Brain microvascular endothelial cell (primary cell): Measurements from ENCODE around the gene SACS.
A peak's percentile ranks its signal among the peaks of the same experiment; 100 is the strongest.
"Not testable (repeated sequence)": the region's sequence is repeated elsewhere in the genome, so short reads cannot be mapped to it uniquely, and the experiment has no call there.

Experiments
- DNase-seq: peaks from one replicate; pipeline ENCODE4 v3.0.0-alpha.2; 2020
- H3K27ac ChIP-seq: fragments of 250-450 bp; sonication (Bioruptor Pico); 2 replicates; pipeline ENCODE4 v1.5.1; 2020; ENCODE audit warnings: mild to moderate bottlenecking, moderate library complexity
- H3K27me3 ChIP-seq: fragments of 250-450 bp; sonication (Bioruptor Pico); replicated peaks from 2 replicates; pipeline ENCODE4 v1.5.1; 2020; ENCODE audit warnings: mild to moderate bottlenecking
- H3K36me3 ChIP-seq: fragments of 250-450 bp; sonication (Bioruptor Pico); replicated peaks from 2 replicates; pipeline ENCODE4 v1.5.1; 2020; ENCODE audit warnings: mild to moderate bottlenecking
- H3K4me3 ChIP-seq: 2 replicates; pipeline ENCODE4 v1.5.1; 2011; ENCODE audit warnings: low read depth, mild to moderate bottlenecking, control low read depth, low read length, moderate library complexity
- CTCF ChIP-seq: IDR thresholded peaks from 2 replicates; pipeline ENCODE4 v1.5.1; 2011; ENCODE audit warnings: low read depth, mild to moderate bottlenecking, moderate library complexity, low read length, control low read depth, inconsistent platforms; ENCODE audit errors: missing control alignments
- in situ Hi-C: cut with HindIII; loops from 2 replicates; pipeline ENCODE4 v1.10.0; 2017; ENCODE audit warnings: low sequenced_read_pairs, low pct_ligation_motif_present

The SACS gene

GRCh38 chr13:23440821-23441618, 7.5 kb upstream of the SACS start:
- Histone ChIP-seq H3K27ac (no peak overlapping the region), H3K4me3 (no peak overlapping the region)

GRCh38 chr13:23440324-23440723, 6.8 kb upstream of the SACS start:
- in situ Hi-C loops, H3K4me3 ChIP-seq, H3K36me3 ChIP-seq, H3K27me3 ChIP-seq, DNase-seq, H3K27ac ChIP-seq: not testable (repeated sequence)

More at GRCh38 chr13:23440821-23441618, 7.5 kb upstream of the SACS start:
- no peak for DNase-seq
- in situ Hi-C loops = no loop called here
- Histone ChIP-seq H3K27me3 (no peaks in the 10 kb centered on the region), H3K36me3 (no peaks in the 10 kb centered on the region)
- TF ChIP-seq CTCF = no peak

- no peaks in the 10 kb centered on the region for H3K36me3 ChIP-seq
- in situ Hi-C loops = no loop called here
- H3K27ac ChIP-seq = no peak overlapping the region
- H3K4me3 ChIP-seq = no peak overlapping the region
- DNase-seq = no peak
- no peaks in the 10 kb centered on the region for H3K27me3 ChIP-seq
- TF ChIP-seq CTCF = no peak
Measured at GRCh38 chr13:23437916-23438315, 4.4 kb upstream of the SACS start.

GRCh38 chr13:23436680-23437079, 3.2 kb upstream of the SACS start:
- no peaks in the 10 kb centered on the region for H3K27me3 ChIP-seq
- DNase-seq = no peak
- in situ Hi-C loops = no loop called here
- no peak for TF ChIP-seq CTCF
- no peak overlapping the region for H3K27ac ChIP-seq
- H3K36me3 ChIP-seq = no peaks in the 10 kb centered on the region
- no peak overlapping the region for H3K4me3 ChIP-seq

GRCh38 chr13:23434491-23434890, 989 bp upstream of the SACS start:
- no peak for DNase-seq

GRCh38 chr13:23432626-23433025, 876 bp downstream of the SACS start:
- in situ Hi-C loops = no loop called here

More at GRCh38 chr13:23434491-23434890, 989 bp upstream of the SACS start:
- Histone ChIP-seq H3K27ac (no peak overlapping the region), H3K27me3 (no peaks in the 10 kb centered on the region), H3K4me3 (no peak overlapping the region), H3K36me3 (no peaks in the 10 kb centered on the region)
- no peak for TF ChIP-seq CTCF
- in situ Hi-C loops = no loop called here

More at GRCh38 chr13:23432626-23433025, 876 bp downstream of the SACS start:
- Histone ChIP-seq H3K4me3 (peak overlapping the region; percentile 83), H3K27me3 (no peaks in the 10 kb centered on the region), H3K27ac (no peak overlapping the region), H3K36me3 (no peaks in the 10 kb centered on the region)
- no peak for DNase-seq
- no peak for TF ChIP-seq CTCF
